GM18502 (cell line): ENCODE results near the gene SPACA4.
"Not testable (repeated sequence)": the region's sequence is repeated elsewhere in the genome, so short reads cannot be mapped to it uniquely, and the experiment has no call there.

Source experiments
- ATAC-seq: cut with Tn5 transposase; IDR thresholded peaks from one replicate; pipeline ENCODE4 v1.9.1; 2021; ENCODE audit warnings: mild to moderate bottlenecking; ENCODE audit not compliant: unreplicated experiment, poor library complexity

Gene SPACA4, protein sequence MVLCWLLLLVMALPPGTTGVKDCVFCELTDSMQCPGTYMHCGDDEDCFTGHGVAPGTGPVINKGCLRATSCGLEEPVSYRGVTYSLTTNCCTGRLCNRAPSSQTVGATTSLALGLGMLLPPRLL

DNA sequence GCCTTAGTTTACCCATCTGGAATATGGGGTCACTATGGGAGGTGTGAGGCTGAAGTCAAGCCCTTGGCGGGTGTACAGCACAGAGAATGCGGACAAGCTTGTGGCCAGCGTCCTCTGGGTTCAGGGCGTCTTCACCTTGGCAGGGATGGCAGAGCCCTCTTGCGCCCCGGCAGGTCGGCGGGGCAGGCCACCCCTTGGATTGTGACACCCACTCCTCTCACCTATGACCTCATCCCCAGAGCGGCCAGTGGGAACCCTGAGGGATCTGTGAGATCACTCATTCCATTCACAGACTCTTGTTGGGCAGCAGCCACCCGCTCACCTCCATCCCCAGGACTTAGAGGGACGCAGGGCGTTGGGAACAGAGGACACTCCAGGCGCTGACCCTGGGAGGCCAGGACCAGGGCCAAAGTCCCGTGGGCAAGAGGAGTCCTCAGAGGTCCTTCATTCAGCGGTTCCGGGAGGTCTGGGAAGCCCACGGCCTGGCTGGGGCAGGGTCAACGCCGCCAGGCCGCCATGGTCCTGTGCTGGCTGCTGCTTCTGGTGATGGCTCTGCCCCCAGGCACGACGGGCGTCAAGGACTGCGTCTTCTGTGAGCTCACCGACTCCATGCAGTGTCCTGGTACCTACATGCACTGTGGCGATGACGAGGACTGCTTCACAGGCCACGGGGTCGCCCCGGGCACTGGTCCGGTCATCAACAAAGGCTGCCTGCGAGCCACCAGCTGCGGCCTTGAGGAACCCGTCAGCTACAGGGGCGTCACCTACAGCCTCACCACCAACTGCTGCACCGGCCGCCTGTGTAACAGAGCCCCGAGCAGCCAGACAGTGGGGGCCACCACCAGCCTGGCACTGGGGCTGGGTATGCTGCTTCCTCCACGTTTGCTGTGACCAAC is at the start of gene SPACA4:
Gene SPACA4, plus strand, starts transcription at position 280 of the 896 bp plus-strand sequence. Its CDS starts 237 bp downstream, at position 517.
- no peak for ATAC-seq

DNA sequence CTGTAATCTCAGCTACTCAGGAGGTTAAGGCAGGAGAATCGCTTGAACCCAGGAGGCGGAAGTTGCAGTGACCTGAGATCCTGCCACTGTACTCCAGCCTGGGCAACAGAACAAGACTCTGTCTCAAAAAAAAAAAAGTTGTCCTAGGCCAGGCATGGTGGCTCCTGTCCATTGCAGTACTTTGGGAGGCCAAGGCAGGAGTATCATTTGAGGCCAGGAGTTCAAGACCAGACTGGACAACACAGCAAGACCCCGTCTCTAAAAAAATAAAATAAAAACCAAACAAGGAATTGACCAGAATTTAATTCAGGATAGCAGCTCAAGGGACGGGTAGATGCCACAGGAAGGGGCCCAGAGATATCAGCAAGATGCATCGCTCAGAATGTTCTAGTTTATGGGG is 49.7 kb upstream of the SPACA4 start:
- ATAC-seq: no peak

DNA sequence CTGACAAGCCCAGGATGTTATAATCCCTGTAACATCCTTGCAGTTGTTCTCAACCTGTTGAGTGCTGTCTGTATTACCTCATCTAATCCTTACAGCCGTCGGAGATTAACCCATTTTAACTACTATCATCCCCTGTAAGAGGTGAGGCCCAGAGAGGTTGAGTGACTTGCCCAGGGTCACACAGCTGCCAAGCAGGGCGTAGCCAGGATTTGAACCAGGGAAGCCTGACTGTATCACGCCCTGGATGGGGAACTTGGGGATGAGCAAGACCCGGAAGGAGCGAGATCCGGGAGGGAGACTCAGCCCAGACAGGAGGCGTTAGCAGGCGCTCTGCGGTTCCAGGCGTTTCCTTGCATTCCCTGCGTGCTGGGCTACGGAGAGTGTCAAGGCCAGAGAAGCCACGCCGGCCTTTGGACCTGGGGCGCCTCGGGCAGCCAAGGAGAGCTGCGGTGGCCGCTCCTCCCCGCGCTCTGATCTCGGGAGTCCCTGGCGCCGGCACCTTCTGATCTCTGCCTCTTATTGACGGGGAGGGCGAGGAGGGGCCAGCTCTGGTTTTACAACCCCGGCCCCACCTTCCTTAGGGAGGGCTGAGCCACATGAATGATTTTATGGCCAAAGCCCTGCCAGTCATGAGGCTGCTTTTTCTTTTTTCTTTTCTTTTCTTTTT is 48.4 kb upstream of the SPACA4 start:
- ATAC-seq: no peak

DNA sequence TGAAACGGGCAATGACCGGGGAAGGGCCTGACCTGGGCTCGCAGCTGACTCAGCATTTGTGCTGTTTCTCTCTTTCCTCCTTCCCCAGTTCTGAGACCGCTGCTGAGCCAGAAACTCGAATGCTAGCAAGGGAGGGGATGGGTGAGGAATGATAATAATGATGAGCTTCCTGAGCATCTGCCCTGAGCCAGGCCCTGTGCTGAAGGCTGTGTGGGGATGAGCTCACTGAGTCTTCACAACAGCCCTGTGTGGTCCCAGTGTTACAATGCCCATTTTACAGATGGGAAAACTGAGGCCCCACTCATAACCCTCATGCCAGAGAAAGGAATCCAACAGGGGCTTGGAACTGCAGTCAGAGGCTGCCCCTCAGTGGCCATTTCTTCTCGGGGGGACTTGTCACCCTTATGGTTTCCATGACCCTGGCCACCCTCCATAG is 46.4 kb upstream of the SPACA4 start:
- ATAC-seq: no peak

DNA sequence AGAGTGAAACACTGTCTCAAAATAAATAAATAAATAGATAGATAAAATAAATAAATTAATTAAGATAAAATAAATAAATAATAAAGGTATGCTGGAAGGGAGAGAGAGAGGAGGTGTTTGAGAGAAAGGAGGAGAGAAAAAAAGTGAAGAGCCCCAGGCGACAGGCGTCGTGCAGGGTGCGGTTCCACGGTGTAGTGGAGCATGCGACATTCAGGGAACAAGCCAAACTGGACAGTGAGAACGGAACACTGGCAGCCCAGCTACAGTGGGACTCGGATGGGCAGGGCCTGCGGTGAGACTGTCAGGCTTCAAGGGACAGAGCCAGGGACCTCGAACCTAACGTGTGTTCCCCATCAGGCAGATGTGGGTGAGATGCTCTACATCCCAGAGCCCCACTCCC is 45.1 kb upstream of the SPACA4 start:
- ATAC-seq: no peak

DNA sequence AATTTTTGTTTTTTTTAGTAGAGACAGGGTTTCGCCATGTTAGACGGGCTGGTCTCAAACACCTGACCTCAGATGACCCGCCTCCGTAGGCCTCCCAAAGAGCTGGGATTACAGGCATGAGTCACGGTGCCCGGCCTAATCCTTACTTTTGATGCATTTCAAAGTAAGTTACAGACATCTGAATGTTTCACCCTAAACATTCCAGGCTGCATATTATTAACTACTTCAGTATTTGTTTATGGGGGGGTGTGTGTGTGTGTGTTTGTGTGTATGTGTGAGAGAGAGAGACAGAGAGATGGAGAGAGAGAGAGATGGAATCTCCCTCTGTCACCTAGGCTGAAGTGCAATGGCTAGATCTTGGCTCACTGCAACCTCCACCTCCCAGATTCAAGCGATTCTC is 41.5 kb upstream of the SPACA4 start:
- ATAC-seq: no peak

DNA sequence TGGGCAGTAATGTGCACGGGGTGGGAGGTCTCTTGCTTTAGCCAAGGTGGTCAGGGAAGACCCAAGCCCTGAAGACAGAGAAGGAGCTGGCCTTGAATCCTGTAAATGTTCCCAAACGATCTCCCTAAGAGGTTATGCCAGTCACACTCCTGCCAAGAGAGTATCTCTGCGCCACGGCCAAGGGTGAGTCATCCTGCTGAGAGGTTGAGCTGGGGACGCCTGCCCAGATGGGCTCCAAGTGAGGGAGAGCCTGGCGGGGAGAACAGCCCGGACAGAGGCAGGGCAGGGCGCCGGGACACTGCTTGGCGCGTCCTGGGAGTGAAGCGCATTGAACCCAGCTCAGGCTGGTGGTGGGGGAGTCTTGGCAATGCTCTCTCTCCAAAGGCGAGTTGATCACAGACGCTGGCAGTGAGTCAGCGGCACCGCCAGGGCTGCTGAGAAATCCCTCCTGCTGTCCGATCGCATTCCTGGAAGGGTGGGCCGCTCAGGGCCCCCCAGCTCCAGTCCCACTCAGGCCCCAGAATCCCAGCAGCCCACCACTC is 38.1 kb upstream of the SPACA4 start:
- ATAC-seq: no peak

DNA sequence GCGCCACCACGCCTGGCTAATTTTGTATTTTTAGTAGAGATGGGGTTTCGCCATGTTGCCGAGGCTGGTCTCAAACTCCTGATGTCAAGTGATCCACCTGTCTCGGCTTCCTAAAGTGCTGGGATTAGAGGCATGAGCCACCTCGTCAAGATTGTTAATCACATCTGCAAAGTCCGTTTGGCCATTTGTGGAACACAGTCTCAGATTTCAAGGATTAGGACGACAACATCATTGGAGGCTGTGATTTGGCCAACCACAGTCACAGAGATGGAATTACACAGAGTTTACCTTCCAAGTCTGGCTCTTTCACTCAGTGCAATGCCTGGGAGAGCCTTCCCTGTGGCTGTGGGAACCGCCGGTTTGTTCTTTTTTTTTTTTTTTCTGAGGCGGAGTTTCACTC is 36.7 kb upstream of the SPACA4 start:
- ATAC-seq: no peak

DNA sequence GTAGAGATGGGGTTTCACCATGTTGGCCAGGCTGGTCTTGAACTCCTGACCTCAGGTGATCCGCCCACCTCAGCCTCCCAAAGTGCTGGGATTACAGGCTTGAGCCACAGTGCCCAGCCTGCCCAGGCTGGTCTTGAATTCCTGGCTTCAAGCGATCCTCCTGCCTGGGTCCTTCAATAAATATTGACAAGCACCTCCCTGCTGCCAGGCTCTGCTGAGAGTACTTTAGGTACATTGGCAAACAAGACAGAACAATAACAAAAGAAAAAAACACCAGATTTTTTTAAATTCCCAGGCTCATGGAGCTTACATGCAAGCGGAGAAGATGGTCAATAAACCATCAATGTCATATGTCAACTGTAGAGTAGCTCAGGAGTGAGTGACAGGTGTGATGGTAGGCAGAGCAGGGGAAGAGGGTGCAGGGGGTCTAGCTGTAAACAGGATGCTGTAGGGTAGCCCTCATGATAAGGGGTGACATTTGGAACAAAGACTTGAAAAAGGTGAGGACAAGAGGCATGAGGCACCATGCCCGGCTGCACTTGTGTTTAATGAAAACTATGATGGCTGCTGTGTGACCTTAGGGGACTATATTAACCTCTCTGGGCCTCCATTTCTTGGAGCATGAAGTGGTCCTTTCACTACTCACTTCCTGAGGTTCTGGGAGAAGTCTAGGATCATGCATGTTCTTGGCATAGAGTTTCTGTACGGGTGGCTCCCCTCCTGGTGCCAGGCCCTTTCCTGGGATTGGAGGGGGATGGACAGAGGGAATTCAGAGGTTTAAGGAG is 35.0 kb upstream of the SPACA4 start:
- no peak for ATAC-seq

DNA sequence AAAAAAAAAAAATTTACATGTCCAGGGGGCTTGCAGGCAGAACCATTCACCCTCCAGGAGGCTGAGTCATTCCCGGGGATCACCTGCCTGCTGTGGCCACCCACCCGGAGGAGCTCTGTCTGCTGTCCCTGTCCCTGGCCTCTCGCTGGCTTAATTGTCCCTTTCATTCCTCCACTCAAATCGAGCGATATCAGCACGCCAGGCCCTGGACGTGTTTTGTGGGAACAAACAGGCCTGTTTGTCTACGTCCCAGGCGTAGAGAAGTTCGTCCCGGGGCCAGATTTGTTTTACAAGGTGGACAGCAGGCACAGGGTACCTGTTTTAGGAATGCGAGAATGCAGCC is 33.4 kb upstream of the SPACA4 start:
- ATAC-seq: no peak

DNA sequence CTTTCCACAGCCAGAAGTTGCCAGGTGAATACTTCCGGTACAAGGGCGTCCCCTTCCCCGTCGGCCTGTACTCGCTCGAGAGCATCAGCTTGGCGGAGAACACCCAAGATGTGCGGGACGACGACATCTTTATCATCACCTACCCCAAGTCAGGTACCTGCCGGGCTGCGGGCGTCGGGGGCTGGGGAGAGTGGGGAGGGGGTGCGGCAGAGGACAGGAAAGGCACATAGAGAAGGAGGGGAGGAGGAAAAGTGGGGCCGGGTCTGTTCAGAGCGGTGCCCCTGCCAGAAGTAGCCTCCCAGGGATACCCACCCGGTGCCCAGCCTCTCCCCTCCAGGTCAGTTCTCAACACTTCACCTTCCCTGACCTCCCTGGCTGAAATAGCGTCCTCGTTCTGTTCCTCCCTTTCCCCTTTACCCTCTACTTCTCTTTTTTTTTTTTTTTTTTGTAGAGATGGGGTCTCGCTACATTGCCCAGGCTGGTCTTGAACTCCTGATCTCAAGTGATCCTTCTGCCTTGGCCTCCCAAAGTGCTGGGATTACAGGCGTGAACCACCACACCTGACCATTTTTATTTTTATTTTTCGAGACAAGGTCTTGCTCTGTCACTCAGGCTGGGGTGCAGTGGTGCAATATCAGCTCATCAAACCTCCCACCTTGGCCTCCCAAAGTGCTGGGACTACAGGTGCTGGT is 30.5 kb upstream of the SPACA4 start:
- ATAC-seq: no peak

DNA sequence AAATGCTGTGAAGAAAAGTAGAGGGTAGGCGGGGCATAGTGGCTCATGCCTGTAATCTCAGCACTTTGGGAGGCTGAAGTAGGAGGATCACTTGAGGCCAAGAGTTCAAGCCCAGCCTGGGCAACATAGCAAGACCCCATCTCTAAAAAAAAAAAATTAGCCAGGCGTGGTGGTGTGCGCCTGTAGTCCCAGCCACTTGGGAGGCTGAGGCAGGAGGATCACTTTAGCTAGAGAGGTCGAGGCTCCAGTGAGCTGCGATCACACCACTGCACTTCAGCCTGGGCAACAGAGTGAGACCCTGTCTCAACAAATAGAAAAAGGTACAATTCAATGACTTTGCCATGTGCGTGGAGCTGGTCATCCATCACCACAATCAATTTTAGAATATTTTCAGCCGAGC is 28.6 kb upstream of the SPACA4 start:
- ATAC-seq: not testable (repeated sequence)

DNA sequence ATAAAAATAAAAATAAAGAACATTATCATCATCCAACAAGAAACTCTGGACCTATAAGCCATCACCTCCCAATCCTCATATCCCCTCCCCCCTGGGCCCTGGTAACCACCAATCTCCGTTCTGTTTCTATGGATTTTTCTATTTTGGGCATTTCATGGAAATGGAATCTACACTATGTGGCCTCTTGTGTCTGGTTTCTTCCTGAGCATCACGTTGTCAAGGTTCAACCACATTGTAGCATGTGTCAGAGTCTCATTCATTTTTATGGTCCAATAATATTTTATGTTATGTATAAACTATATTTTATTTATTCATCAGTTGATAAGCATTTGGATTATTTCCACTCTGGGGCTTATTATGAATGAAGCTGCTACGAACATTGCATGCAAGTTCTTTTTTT is 27.7 kb upstream of the SPACA4 start:
- ATAC-seq: no peak

DNA sequence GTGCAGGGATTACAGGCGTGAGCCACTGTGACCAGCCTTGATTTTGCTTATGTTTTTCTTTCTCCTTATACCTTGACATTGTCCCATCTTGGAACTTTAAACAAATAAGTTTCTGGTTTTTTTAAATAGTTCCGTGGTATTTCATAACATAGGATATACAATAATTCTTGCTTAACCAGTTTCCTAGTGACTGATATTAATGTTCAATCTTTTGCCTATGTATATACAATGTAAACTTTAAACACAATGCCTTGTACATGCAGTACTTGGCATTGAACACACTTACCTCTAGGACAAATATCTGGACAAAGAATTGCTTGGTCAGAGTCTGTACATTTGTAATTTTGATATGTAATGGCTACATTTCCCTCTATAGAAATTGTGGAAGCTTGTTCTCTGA is 24.4 kb upstream of the SPACA4 start:
- ATAC-seq: no peak

DNA sequence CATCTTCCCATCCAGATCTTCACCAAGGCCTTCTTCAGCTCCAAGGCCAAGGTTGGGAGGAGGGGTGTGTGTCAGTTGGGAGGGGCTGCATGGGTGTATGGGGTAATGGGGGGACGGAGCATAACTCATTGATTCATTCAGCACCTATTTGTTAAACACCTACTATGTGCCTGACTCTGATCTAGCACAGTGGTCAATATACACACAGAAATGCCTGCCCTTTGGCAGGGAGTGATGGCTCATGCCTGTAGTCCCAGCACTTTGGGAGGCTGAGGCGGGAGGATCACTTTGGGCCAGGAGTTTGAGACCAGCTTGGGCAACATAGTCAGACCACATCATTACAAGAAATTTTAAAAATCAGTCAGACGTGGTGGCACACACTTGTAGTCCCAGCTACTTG is 19.2 kb upstream of the SPACA4 start:
- no peak for ATAC-seq

DNA sequence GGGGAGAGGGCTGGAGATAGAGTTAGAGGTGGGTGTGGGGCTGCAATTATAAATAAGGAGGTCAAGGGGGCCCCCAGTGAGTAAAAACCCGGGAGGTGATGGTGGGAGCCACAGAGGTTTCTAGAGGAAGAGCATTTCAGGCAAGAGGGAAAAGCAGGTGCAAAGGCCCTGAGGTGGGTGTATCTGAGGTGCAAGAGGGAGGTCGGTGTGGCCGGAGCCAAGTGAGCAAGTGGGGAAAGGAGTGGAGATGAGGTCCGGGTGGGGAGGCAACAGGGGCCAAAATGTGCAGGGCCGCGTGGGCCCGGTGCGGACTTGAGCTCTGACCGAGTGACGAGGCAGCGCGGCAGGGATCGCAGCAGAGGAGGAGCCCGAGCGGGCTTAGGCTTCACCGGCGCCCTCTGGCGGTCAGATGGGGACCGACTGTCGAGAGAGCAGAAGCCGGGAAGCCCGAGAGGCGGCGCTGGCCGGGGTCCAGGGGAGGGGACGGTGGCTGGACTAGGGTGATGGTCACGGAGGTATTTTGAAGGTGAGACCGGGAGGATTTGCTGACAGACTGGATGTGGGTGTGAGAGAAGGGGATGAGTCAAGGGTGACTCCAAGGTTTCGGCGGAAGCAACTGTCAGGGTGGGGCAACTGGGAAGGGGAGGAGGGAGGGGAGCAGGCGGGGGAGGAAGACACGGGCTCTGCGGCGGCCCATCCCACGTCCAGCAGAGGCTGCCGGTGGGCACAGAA is 17.7 kb upstream of the SPACA4 start:
- no peak for ATAC-seq

DNA sequence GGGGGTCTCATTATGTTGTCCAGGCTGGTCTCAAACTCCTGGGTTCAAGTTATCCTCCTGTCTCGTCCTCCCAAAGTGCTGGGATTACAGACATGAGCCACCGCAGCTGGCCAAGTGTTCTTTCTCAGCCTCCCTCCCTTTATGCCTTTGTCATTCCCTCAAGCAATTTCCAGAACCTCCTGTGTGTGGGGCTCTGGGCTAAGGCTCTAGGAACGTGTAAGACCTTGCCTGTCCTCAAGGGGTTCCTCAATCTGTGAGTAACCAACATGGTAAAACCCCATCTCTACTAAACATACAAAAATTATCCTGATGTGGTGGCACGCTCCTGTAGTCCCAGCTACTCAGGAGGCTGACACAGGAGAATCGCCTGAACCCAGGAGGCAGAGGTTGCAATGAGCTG is 15.5 kb upstream of the SPACA4 start:
- ATAC-seq: no peak

DNA sequence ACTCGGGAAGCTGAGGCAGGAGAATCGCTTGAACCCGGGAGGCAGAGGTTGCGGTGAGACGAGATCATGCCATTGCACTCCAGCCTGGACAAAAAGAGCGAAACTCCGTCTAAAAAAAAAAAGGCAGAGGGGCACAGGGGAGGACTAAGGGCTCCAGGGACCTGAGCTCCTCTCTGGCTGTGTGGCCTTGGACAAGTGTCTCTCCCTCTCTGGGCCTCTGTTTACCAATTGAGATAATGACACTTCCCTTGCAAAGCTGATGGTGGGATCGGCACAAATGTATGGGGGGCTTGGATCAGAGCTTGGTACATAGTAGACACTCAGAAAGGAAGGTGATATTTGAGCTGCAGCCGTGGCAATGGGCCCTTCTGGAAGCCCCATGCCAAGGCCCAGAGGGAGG is 11.4 kb upstream of the SPACA4 start:
- ATAC-seq: no peak

DNA sequence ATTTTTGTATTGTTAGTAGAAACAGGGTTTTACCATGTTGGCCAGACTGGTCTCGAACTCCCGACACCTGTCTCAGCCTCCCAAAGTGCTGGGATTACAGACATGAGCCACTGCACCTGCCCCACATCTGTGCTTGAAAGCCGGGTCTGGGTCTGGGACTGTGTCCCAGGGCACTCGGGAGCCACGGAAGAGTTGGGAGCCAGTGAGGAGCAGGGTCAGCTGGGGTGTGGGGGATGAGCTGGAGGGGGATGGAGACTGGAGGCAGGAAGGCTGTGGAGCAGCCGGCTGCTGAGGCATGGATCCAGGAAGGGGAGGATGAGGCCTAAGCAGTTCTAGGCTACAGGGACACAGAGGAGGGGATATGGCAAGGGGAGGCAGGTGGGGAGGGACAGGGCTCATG is 10.7 kb upstream of the SPACA4 start:
- no peak for ATAC-seq
